ENCODE data around the gene BAIAP2.
A peak's percentile ranks its signal among the peaks of the same experiment; 100 is the strongest.

GRCh38 chr17:81101614-81102306 lies 66.8 kb downstream of the BAIAP2 start:
- TF ChIP-seq RARG (CRISPR knock-in tag; IDR thresholded peaks at IDR 0.05; ENCODE audit: low read depth) (no peak), BCL3 (CRISPR knock-in tag; IDR thresholded peaks at IDR 0.05) (peak; percentile 82), CTCF (CRISPR knock-in tag; IDR thresholded peaks at IDR 0.05) (peak; percentile 100), SALL2 (CRISPR knock-in tag; IDR thresholded peaks at IDR 0.05) (peak; percentile 99)
- TF ChIP-seq, protein P1, sequence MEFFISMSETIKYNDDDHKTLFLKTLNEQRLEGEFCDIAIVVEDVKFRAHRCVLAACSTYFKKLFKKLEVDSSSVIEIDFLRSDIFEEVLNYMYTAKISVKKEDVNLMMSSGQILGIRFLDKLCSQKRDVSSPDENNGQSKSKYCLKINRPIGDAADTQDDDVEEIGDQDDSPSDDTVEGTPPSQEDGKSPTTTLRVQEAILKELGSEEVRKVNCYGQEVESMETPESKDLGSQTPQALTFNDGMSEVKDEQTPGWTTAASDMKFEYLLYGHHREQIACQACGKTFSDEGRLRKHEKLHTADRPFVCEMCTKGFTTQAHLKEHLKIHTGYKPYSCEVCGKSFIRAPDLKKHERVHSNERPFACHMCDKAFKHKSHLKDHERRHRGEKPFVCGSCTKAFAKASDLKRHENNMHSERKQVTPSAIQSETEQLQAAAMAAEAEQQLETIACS (CRISPR knock-in tag; IDR thresholded peaks at IDR 0.05), result peak; percentile 76
